HepG2 (cell line): ENCODE results near the gene NFKB2. TPM values are rescaled to one million over a fixed set of nuclear protein-coding genes. Genes with fewer than 3 reads are reported as not detected.

Source experiments
- ARID4A ChIP-seq: sonication (generic); formaldehyde crosslinking; IDR thresholded peaks from 2 replicates; pipeline ENCODE4 v1.5.0; 2020; ENCODE audit warnings: mild to moderate bottlenecking, missing genetic modification reagents, borderline replicate concordance
- ARID5B ChIP-seq: IDR thresholded peaks from 2 replicates; pipeline ENCODE4 v1.4.0; 2020; ENCODE audit warnings: mild to moderate bottlenecking, missing genetic modification reagents
- CHCHD3 ChIP-seq: sonication (generic); formaldehyde crosslinking; IDR thresholded peaks from 2 replicates; pipeline ENCODE4 v1.8.0; 2022; ENCODE audit warnings: mild to moderate bottlenecking, missing genetic modification reagents, moderate library complexity
- MAFG ChIP-seq: sonication (generic); formaldehyde crosslinking; IDR thresholded peaks from 2 replicates; pipeline ENCODE4 v1.5.1; 2020; ENCODE audit warnings: mild to moderate bottlenecking, missing genetic modification reagents
- NR2C2 ChIP-seq: sonication (generic); formaldehyde crosslinking; IDR thresholded peaks from 2 replicates; pipeline ENCODE4 v1.4.0; 2020; ENCODE audit warnings: missing genetic modification reagents, mild to moderate bottlenecking, moderate library complexity, borderline replicate concordance
- SALL1 ChIP-seq: sonication (generic); formaldehyde crosslinking; IDR thresholded peaks from 2 replicates; pipeline ENCODE4 v1.8.0; 2022; ENCODE audit warnings: mild to moderate bottlenecking, missing genetic modification reagents
- SPEN ChIP-seq: sonication (generic); formaldehyde crosslinking; IDR thresholded peaks from 2 replicates; pipeline ENCODE4 v1.5.1; 2020; ENCODE audit warnings: low read depth, mild to moderate bottlenecking, missing genetic modification reagents
- TAF15 ChIP-seq: fragments of 200-400 bp; formaldehyde crosslinking; IDR thresholded peaks from one replicate; pipeline ENCODE4 v1.6.1; 2018; ENCODE audit warnings: mild to moderate bottlenecking, low read depth, low read length; ENCODE audit not compliant: poor library complexity, severe bottlenecking
- TEAD2 ChIP-seq: sonication (generic); formaldehyde crosslinking; IDR thresholded peaks from 2 replicates; pipeline ENCODE4 v1.9.0; 2021; ENCODE audit warnings: missing genetic modification reagents
- ZBTB8A ChIP-seq: sonication (generic); formaldehyde crosslinking; IDR thresholded peaks from 2 replicates; pipeline ENCODE4 v1.4.0; 2020; ENCODE audit warnings: mild to moderate bottlenecking, low read depth, missing genetic modification reagents, borderline replicate concordance
- ZNF12 ChIP-seq: sonication (generic); formaldehyde crosslinking; IDR thresholded peaks from 2 replicates; pipeline ENCODE4 v1.5.0; 2020; ENCODE audit warnings: missing genetic modification reagents
- ZNF138 ChIP-seq: sonication (generic); formaldehyde crosslinking; IDR thresholded peaks from 2 replicates; pipeline ENCODE4 v1.5.0; 2020; ENCODE audit warnings: mild to moderate bottlenecking, low read depth, missing genetic modification reagents
- ZNF331 ChIP-seq: sonication (generic); formaldehyde crosslinking; IDR thresholded peaks from 2 replicates; pipeline ENCODE4 v1.4.0; 2020; ENCODE audit warnings: missing genetic modification reagents
- ZNF430 ChIP-seq: sonication (generic); formaldehyde crosslinking; IDR thresholded peaks from 2 replicates; pipeline ENCODE4 v1.9.0; 2021; ENCODE audit warnings: mild to moderate bottlenecking, missing genetic modification reagents
- ZNF451 ChIP-seq: sonication (generic); formaldehyde crosslinking; IDR thresholded peaks from 2 replicates; pipeline ENCODE4 v1.5.0; 2020; ENCODE audit warnings: mild to moderate bottlenecking, missing genetic modification reagents
- ZNF614 ChIP-seq: IDR thresholded peaks from 2 replicates; pipeline ENCODE4 v1.6.1; 2018; ENCODE audit warnings: missing biosample characterization, missing genetic modification reagents, inconsistent platforms, borderline replicate concordance
- polyA plus RNA-seq, 8 experiments: library from polyadenylated mRNA; depleted of rRNA in 3 of 8; stranded (reverse) in 7 of 8; unstranded in 1 of 8; fragments of >200 nt; fragmentation: Illumina TruSeq in 4 of 8; extraction: Trizol in 4 of 8; gene quantifications; 2 replicates each; pipeline versions ENCODE4 v1.2.1 to v1.2.3, GENCODE V29; 2011 to 2016; ENCODE audit warnings: low read depth in 4 of 8, missing spikeins in 1 of 8, mixed read lengths in 1 of 8; ENCODE audit not compliant: insufficient read depth in 1 of 8
- total RNA-seq, 5 experiments: library from RNA; depleted of rRNA; stranded (reverse); fragments of >200 nt; fragmentation: Illumina TruSeq; extraction: Trizol; gene quantifications; 2 replicates each; pipeline ENCODE4 v1.2.3, GENCODE V29; 2016; ENCODE audit warnings: low read depth in 1 of 5
- TF ChIP-seq, protein P1 (sequence below): sonication (generic); formaldehyde crosslinking; IDR thresholded peaks from 2 replicates; pipeline ENCODE4 v1.4.0; 2020; ENCODE audit warnings: missing genetic modification reagents
- TF ChIP-seq, protein P2 (sequence below): sonication (generic); formaldehyde crosslinking; IDR thresholded peaks from 2 replicates; pipeline ENCODE4 v1.8.0; 2022; ENCODE audit warnings: mild to moderate bottlenecking, missing genetic modification reagents, moderate library complexity

Gene NFKB2
- total and polyA plus RNA-seq, 2 of the 13 experiments (the other 11 are each of a cell fraction or from before 2014, with no cell fraction given) = 7.7 to 12.5 TPM

DNA sequence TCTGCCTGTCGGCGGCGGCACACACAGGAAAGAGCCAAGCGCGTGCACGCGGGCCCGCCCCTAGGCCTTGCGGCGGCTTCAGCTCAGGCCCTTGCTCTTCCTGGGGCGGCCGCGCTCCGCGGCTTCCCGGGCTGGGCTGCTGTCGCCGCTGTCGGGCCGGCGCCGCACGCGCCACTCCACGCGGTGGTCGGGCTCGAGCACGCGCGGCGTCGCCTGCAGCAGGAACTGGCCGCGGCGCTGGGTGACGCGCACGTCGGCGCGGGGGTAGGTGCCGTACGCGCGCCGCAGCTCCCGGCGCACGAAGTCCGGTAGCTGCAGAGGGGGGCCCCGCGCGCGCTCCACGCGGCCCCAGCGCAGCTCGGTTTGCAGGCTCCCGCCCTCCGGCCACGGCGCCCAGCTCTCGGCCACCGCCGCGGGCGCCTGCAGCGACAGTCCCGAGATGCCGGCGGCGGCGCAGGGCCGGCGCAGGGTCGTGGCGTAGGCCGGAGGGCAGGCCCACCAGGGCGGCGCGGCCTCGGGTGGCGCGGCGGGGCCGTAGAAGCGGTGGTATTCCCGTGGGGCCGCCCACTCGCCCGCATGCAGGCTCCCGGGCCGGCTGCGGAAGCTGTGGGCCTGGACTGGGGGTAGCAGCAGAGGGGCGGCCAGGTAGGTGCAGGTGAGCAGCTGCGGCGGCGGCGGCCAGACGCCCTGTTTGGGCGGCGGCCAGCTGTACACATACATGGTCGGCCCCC is 55.0 kb downstream of the NFKB2 start (continued):
- TF ChIP-seq ZNF12 (CRISPR knock-in tag) (no peak), ARID5B (no peak), SALL1 (peak; percentile 73; the same call in 1 of the 2 replicates), ZNF430 (CRISPR knock-in tag) (peak; percentile 19; the same call in 1 of the 2 replicates), MAFG (no peak), ZNF138 (peak; percentile 82), CHCHD3 (CRISPR knock-in tag) (no peak), ZNF331 (0 out of 2 replicates have a peak, but pooled peaks have one; percentile 28), ZBTB8A (CRISPR knock-in tag) (no peak), TEAD2 (CRISPR knock-in tag) (no peak), SPEN (peak; percentile 69; the same call in 1 of the 2 replicates), ZNF614 (no peak), ARID4A (peak; percentile 62; the same call in 1 of the 2 replicates), ZNF451 (CRISPR knock-in tag) (peak; percentile 83; the same call in 1 of the 2 replicates), NR2C2 (CRISPR knock-in tag) (peak; percentile 45; the same call in 1 of the 2 replicates), TAF15 (no peak)
- TF ChIP-seq, protein P1, sequence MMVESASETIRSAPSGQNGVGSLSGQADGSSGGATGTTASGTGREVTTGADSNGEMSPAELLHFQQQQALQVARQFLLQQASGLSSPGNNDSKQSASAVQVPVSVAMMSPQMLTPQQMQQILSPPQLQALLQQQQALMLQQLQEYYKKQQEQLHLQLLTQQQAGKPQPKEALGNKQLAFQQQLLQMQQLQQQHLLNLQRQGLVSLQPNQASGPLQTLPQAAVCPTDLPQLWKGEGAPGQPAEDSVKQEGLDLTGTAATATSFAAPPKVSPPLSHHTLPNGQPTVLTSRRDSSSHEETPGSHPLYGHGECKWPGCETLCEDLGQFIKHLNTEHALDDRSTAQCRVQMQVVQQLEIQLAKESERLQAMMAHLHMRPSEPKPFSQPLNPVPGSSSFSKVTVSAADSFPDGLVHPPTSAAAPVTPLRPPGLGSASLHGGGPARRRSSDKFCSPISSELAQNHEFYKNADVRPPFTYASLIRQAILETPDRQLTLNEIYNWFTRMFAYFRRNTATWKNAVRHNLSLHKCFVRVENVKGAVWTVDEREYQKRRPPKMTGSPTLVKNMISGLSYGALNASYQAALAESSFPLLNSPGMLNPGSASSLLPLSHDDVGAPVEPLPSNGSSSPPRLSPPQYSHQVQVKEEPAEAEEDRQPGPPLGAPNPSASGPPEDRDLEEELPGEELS (CRISPR knock-in tag) = no peak
- TF ChIP-seq, protein P2, sequence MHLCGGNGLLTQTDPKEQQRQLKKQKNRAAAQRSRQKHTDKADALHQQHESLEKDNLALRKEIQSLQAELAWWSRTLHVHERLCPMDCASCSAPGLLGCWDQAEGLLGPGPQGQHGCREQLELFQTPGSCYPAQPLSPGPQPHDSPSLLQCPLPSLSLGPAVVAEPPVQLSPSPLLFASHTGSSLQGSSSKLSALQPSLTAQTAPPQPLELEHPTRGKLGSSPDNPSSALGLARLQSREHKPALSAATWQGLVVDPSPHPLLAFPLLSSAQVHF (CRISPR knock-in tag) = 0 out of 2 replicates have a peak, but pooled peaks have one; percentile 50
